OCI-LY3 (cell line): Measurements from ENCODE around the gene MLH1.

Experiments used
- H2AFZ ChIP-seq: fragments of 200-600, 300-600 bp; shearing (Covaris generic); 2 replicates; pipeline ENCODE4 v1.6.0; 2014; ENCODE audit warnings: antibody characterized with exemption, low read depth, low read length
- H3K27ac ChIP-seq: fragments of 200-600, 300-600 bp; sonication (generic); 2 replicates; pipeline ENCODE4 v1.5.1; 2014; ENCODE audit warnings: mild to moderate bottlenecking, low read length, moderate library complexity, mixed read lengths
- H3K27me3 ChIP-seq: fragments of 200-600, 300-600 bp; sonication (generic); 2 replicates; pipeline ENCODE4 v1.6.1; 2014; ENCODE audit warnings: low read depth, low read length, mixed read lengths
- H3K36me3 ChIP-seq: fragments of 200-600, 300-600 bp; sonication (generic); replicated peaks from 2 replicates; pipeline ENCODE3; 2014; ENCODE audit warnings: low read depth, low read length, mixed read lengths
- H3K4me1 ChIP-seq: fragments of 300-600, 200-600 bp; sonication (generic); 2 replicates; pipeline ENCODE4 v1.6.1; 2014; ENCODE audit warnings: low read length, mixed read lengths
- H3K4me2 ChIP-seq: fragments of 200-600, 300-600 bp; sonication (generic); 2 replicates; pipeline ENCODE4 v1.6.1; 2014; ENCODE audit warnings: low read length, mixed read lengths
- H3K4me3 ChIP-seq: fragments of 300-600, 200-600 bp; sonication (generic); 2 replicates; pipeline ENCODE4 v1.5.1; 2014; ENCODE audit warnings: antibody characterized with exemption, mild to moderate bottlenecking, low read length, moderate library complexity
- H3K79me2 ChIP-seq: fragments of 300-600, 200-600 bp; shearing (Covaris generic); 2 replicates; pipeline ENCODE4 v1.6.1; 2014; ENCODE audit warnings: mild to moderate bottlenecking, low read length, mixed read lengths
- H3K9ac ChIP-seq: fragments of 300-600, 200-600 bp; shearing (Covaris generic); 2 replicates; pipeline ENCODE4 v1.6.0; 2014; ENCODE audit warnings: mild to moderate bottlenecking, low read length, moderate library complexity
- H3K9me3 ChIP-seq: fragments of 200-600, 300-600 bp; shearing (Covaris generic); 2 replicates; pipeline ENCODE4 v1.6.1; 2014; ENCODE audit warnings: low read length, mixed read lengths; ENCODE audit not compliant: insufficient read depth
- H4K20me1 ChIP-seq: fragments of 200-600, 300-600 bp; sonication (generic); 2 replicates; pipeline ENCODE4 v1.6.1; 2016; ENCODE audit warnings: low read length, mixed read lengths; ENCODE audit not compliant: insufficient read depth
- CTCF ChIP-seq: fragments of 200-600, 300-600 bp; sonication (generic); IDR thresholded peaks from 2 replicates; pipeline ENCODE4 v1.5.1; 2014; ENCODE audit warnings: antibody characterized with exemption, low read length, low read depth
- EZH2phosphoT487 ChIP-seq: fragments of 200-600 bp; shearing (Covaris generic); IDR thresholded peaks from 2 replicates; pipeline ENCODE4 v1.6.1; 2018; ENCODE audit warnings: antibody characterized with exemption, mixed run types, low read depth

The MLH1 gene

GRCh38 chr3:36981006-36981405, 12.3 kb upstream of the MLH1 start:
- Histone ChIP-seq H2AFZ (no peak overlapping the region), H3K9me3 (0 out of 2 replicates have a peak, but pooled peaks cover 2% of the 10 kb centered on the region), H3K4me2 (no peak overlapping the region), H3K27ac (no peak overlapping the region), H3K79me2 (no peaks in the 10 kb centered on the region), H3K27me3 (no peaks in the 10 kb centered on the region), H3K4me3 (no peak overlapping the region), H3K9ac (no peak overlapping the region), H3K36me3 (peaks cover 53% of the 10 kb centered on the region), H4K20me1 (no peaks in the 10 kb centered on the region), H3K4me1 (no peaks in the 10 kb centered on the region)
- TF ChIP-seq CTCF (no peak), EZH2phosphoT487 (no peak)

- Histone ChIP-seq H3K27me3 (no peaks in the 10 kb centered on the region), H3K27ac (peak overlapping the region; percentile 88), H2AFZ (no peak overlapping the region), H4K20me1 (peaks cover 32% of the 10 kb centered on the region), H3K4me3 (peak overlapping the region; percentile 90), H3K9ac (peak overlapping the region; percentile 36), H3K79me2 (peaks cover 61% of the 10 kb centered on the region), H3K4me1 (peaks cover 32% of the 10 kb centered on the region), H3K9me3 (no peaks in the 10 kb centered on the region), H3K4me2 (peak overlapping the region; percentile 83), H3K36me3 (peaks cover 82% of the 10 kb centered on the region)
- TF ChIP-seq CTCF (no peak), EZH2phosphoT487 (no peak)
These were observed 5.0 kb upstream of the MLH1 start for GRCh38 chr3:36988356-36988755.

- no peaks in the 10 kb centered on the region for H3K9me3 ChIP-seq
- peaks cover 65% of the 10 kb centered on the region for H3K79me2 ChIP-seq
- no peak for TF ChIP-seq CTCF
- no peak for TF ChIP-seq EZH2phosphoT487
- H3K4me2 ChIP-seq, result peak overlapping the region; percentile 83
- H3K9ac ChIP-seq, result peak overlapping the region; percentile 93
- H3K4me3 ChIP-seq, result peak overlapping the region; percentile 90
- no peaks in the 10 kb centered on the region for H3K27me3 ChIP-seq
- H3K4me1 ChIP-seq, result peaks cover 32% of the 10 kb centered on the region
- H2AFZ ChIP-seq, result no peak overlapping the region
- peaks cover 32% of the 10 kb centered on the region for H4K20me1 ChIP-seq
- peaks cover 75% of the 10 kb centered on the region for H3K36me3 ChIP-seq
- H3K27ac ChIP-seq, result peak overlapping the region; percentile 88
These were observed 4.3 kb upstream of the MLH1 start for GRCh38 chr3:36989005-36989404.

- peak overlapping the region; percentile 88 for H3K27ac ChIP-seq
- H3K4me1 ChIP-seq, result peaks cover 37% of the 10 kb centered on the region
- peak overlapping the region; percentile 93 for H3K9ac ChIP-seq
- H2AFZ ChIP-seq, result no peak overlapping the region
- peak overlapping the region; percentile 83 for H3K4me2 ChIP-seq
- TF ChIP-seq CTCF (no peak), EZH2phosphoT487 (no peak)
- peak overlapping the region; percentile 90 for H3K4me3 ChIP-seq
- no peaks in the 10 kb centered on the region for H3K27me3 ChIP-seq
- peaks cover 70% of the 10 kb centered on the region for H3K36me3 ChIP-seq
- H3K79me2 ChIP-seq, result peaks cover 71% of the 10 kb centered on the region
- peaks cover 32% of the 10 kb centered on the region for H4K20me1 ChIP-seq
- no peaks in the 10 kb centered on the region for H3K9me3 ChIP-seq
These were observed 3.8 kb upstream of the MLH1 start for GRCh38 chr3:36989568-36989967.
